Activated naive CD4-positive, alpha-beta T cell treated with anti-CD3 and anti-CD28 coated beads for 36 hours (primary cell): ENCODE results near the gene MAP2. TPM values are rescaled to one million over a fixed set of nuclear protein-coding genes. Genes with fewer than 3 reads are reported as not detected.

Source experiments
- CTCF ChIA-PET: fragments of 350-600 bp; sonication (Branson Sonifier 250); formaldehyde crosslinking; loops from one replicate; lab custom pipeline; 2021; ENCODE audit warnings: antibody characterized with exemption; lab: Charles Lee
- DNase-seq: peaks from one replicate; pipeline ENCODE4 v3.0.0-alpha.2; 2020
- H3K27ac Mint-ChIP-seq: one replicate; pipeline ENCODE4 v1.8.0; 2021; ENCODE audit warnings: mild to moderate bottlenecking, mixed read lengths
- H3K27me3 Mint-ChIP-seq: one replicate; pipeline ENCODE4 v1.8.0; 2021; ENCODE audit warnings: low read depth, mixed read lengths
- H3K36me3 Mint-ChIP-seq: one replicate; pipeline ENCODE4 v1.8.0; 2021; ENCODE audit warnings: low read depth, mixed read lengths
- H3K4me1 Mint-ChIP-seq: one replicate; pipeline ENCODE4 v1.8.0; 2021; ENCODE audit warnings: low read depth, mixed read lengths
- H3K4me3 Mint-ChIP-seq: one replicate; pipeline ENCODE4 v1.8.0; 2021; ENCODE audit warnings: mild to moderate bottlenecking, moderate library complexity, mixed read lengths
- H3K9me3 Mint-ChIP-seq: one replicate; pipeline ENCODE4 v1.8.0; 2021; ENCODE audit warnings: mixed read lengths
- intact Hi-C: fragments of 100-400 bp; cut with micrococcal nuclease; formaldehyde crosslinking; loops from one replicate; pipeline ENCODE4 v1.15.1; 2023
- total RNA-seq, 2 experiments: library from RNA; stranded (reverse); gene quantifications; one replicate each; pipeline ENCODE4 v1.2.3, GENCODE V29; 2021

MAP2 gene
- total RNA-seq, 2 experiments from 2014 or later = 0.20 to 0.67 TPM

DNA sequence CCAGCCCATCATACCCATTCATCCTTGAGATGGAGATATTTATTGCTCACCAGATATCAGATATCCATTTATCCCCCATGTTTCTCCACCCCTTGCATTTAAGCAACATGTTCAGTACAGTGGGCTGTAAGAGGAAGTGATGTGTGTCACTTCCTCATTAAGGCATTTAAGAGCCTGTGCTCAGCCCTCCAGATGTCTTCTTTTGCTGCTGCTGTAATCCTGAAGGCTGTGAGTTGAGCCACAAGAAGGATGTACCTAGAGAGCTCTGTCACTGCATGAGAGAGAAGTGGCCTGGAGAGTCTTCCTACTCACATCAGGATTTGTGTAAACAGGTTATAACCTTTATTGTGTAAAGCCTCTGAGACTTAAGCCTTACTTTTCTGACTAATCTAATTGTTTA lies 195.9 kb downstream of the MAP2 start:
- Mint-ChIP-seq H3K27me3 (no peaks in the 10 kb centered on the region), H3K27ac (no peak overlapping the region), H3K36me3 (no peaks in the 10 kb centered on the region), H3K9me3 (no peaks in the 10 kb centered on the region), H3K4me1 (no peaks in the 10 kb centered on the region), H3K4me3 (no peak overlapping the region)
- CTCF ChIA-PET = interaction anchor here (0.6 kb wide), 1 partner anchor 28 kb away, joined by 3 read pairs; no protein-coding TSS in a partner anchor
- DNase-seq = no peak
- intact Hi-C loops = no loop called here

DNA sequence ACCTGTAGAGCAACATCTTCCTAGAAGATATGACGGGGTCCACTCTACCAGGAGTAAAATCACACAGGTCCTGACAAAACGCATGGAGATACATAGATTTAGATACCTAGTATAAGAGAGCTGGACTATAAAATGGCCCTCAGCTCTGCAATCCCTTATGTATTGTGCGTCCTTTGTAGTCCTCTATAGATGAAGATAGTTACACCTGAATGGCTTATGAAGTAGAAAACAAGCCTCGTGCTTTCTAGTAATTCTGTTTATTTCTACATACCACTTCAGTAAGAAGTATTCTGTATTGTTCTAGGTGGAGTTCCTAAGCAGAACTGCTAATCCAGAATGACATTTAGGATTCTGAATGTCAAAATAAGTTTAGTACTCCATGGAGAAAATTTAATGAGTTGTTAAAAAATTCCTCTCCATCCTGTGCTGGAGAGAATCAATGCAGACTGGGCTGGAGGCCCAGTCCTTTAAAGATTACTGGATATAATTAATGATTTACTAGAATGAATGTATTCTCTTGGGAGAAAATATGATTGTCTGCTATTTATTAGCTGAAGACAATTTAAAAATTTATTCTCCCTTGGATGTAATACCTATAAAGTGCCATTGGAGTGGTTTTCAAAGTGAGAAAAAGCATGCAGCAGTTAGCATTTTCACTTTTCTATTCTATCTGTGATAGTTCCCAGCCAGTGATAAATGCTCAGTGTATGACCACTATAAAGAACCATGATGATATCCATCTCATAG lies 200.5 kb downstream of the MAP2 start:
- intact Hi-C loops = no loop called here
- no peaks in the 10 kb centered on the region for H3K4me1 Mint-ChIP-seq
- H3K27ac Mint-ChIP-seq = no peak overlapping the region
- no peaks in the 10 kb centered on the region for H3K36me3 Mint-ChIP-seq
- H3K27me3 Mint-ChIP-seq = no peaks in the 10 kb centered on the region
- CTCF ChIA-PET = no interaction called here
- no peaks in the 10 kb centered on the region for H3K9me3 Mint-ChIP-seq
- no peak overlapping the region for H3K4me3 Mint-ChIP-seq
- no peak for DNase-seq

DNA sequence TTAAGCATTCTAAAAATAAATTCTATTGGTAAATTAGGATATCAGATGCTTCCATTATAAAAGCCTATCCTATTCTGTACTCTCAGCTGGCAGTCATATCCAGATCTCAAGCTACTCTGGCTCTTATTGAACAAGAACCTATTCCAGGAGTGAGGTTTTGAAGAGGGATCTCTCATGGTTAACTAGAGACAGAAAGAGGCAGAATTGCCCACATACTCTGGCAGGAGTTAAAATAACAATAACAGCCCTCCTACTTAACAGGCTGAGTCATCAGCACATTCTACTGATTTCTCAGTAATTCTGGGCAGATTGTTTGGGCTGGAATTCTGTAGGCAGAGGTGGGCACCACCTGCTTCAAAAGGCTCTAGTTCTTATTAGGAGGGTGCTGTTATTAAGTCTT lies 205.8 kb downstream of the MAP2 start:
- CTCF ChIA-PET = no interaction called here
- Mint-ChIP-seq H3K4me1 (no peaks in the 10 kb centered on the region), H3K27ac (no peak overlapping the region), H3K27me3 (no peaks in the 10 kb centered on the region), H3K9me3 (no peaks in the 10 kb centered on the region), H3K36me3 (no peaks in the 10 kb centered on the region), H3K4me3 (no peak overlapping the region)
- DNase-seq = no peak
- intact Hi-C loops = no loop called here

GRCh38 chr2:209633911-209634310 lies 210.1 kb downstream of the MAP2 start:
- no peak for DNase-seq
- CTCF ChIA-PET = no interaction called here
- Mint-ChIP-seq H3K9me3 (peaks cover 1% of the 10 kb centered on the region), H3K27me3 (no peaks in the 10 kb centered on the region), H3K36me3 (no peaks in the 10 kb centered on the region), H3K4me1 (peaks cover 2% of the 10 kb centered on the region), H3K27ac (no peak overlapping the region), H3K4me3 (no peak overlapping the region)
- intact Hi-C loops = no loop called here

DNA sequence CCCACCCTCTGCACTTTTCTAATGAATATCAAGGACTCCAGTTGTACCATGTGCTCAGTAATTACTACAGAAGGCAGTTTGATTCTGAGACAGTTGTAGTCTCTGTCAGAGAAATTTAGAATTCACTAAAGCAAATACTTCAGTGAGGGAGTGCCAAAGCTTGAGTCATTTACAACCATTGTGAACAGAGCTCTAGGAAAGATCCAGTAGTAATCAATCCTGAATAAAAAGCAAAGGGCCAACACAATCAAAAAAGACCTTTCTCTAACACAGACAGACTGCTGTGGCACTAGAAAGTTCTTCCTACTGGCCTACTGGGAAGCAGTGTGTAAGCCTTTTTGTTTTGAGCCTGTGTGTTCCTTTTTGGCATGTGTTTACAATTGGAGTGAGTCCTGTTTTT lies 212.2 kb downstream of the MAP2 start:
- Mint-ChIP-seq H3K4me1 (peaks cover 2% of the 10 kb centered on the region), H3K36me3 (no peaks in the 10 kb centered on the region), H3K4me3 (no peak overlapping the region), H3K27me3 (no peaks in the 10 kb centered on the region), H3K27ac (no peak overlapping the region), H3K9me3 (peaks cover 1% of the 10 kb centered on the region)
- intact Hi-C loops = no loop called here
- no peak for DNase-seq
- CTCF ChIA-PET = no interaction called here

GRCh38 chr2:209637293-209637692 lies 213.4 kb downstream of the MAP2 start:
- CTCF ChIA-PET = no interaction called here
- H3K27ac Mint-ChIP-seq = no peak overlapping the region
- peaks cover 2% of the 10 kb centered on the region for H3K4me1 Mint-ChIP-seq

GRCh38 chr2:209638346-209638745 lies 214.5 kb downstream of the MAP2 start:
- H3K27ac Mint-ChIP-seq = no peak overlapping the region
- H3K4me1 Mint-ChIP-seq = peaks cover 2% of the 10 kb centered on the region
- peaks cover 1% of the 10 kb centered on the region for H3K9me3 Mint-ChIP-seq
- intact Hi-C loops = no loop called here
- peak; percentile 5 for DNase-seq
- no peak overlapping the region for H3K4me3 Mint-ChIP-seq
- H3K27me3 Mint-ChIP-seq = no peaks in the 10 kb centered on the region
- CTCF ChIA-PET = no interaction called here
- H3K36me3 Mint-ChIP-seq = no peaks in the 10 kb centered on the region

More at GRCh38 chr2:209637293-209637692, 213.4 kb downstream of the MAP2 start:
- H3K9me3 Mint-ChIP-seq = peaks cover 1% of the 10 kb centered on the region
- intact Hi-C loops = no loop called here
- H3K36me3 Mint-ChIP-seq = no peaks in the 10 kb centered on the region
- no peaks in the 10 kb centered on the region for H3K27me3 Mint-ChIP-seq
- no peak for DNase-seq
- H3K4me3 Mint-ChIP-seq = no peak overlapping the region

DNA sequence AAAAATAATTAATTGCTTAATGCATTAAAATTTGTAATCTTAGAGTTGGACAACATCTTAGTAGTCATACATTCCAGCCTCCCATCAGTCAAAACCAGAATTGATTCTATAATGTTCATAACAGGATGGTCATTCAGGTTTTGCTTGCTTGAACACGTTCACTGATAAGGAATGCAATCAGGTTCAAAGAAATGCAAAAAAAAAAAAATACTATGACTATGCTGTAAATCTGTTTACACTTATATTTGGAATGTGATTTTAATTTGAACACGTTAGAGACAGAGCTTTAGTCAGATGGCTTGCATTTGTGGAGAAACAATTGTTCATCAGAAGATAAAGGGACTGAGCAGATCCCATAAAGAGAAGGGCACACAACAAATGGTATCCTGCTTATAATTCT lies 216.5 kb downstream of the MAP2 start:
- intact Hi-C loops = no loop called here
- H3K27me3 Mint-ChIP-seq = no peaks in the 10 kb centered on the region
- DNase-seq = no peak
- no peak overlapping the region for H3K4me3 Mint-ChIP-seq
- H3K9me3 Mint-ChIP-seq = peaks cover 1% of the 10 kb centered on the region
- H3K27ac Mint-ChIP-seq = no peak overlapping the region
- peaks cover 2% of the 10 kb centered on the region for H3K4me1 Mint-ChIP-seq
- no peaks in the 10 kb centered on the region for H3K36me3 Mint-ChIP-seq
- CTCF ChIA-PET = no interaction called here

GRCh38 chr2:209642146-209642820 lies 218.4 kb downstream of the MAP2 start:
- no peaks in the 10 kb centered on the region for H3K9me3 Mint-ChIP-seq
- CTCF ChIA-PET = interaction anchor here (0.5 kb wide), 1 partner anchor 303 kb away, joined by 3 read pairs; no protein-coding TSS in a partner anchor
- peaks cover 2% of the 10 kb centered on the region for H3K4me1 Mint-ChIP-seq
- no peaks in the 10 kb centered on the region for H3K27me3 Mint-ChIP-seq
- intact Hi-C loops = no loop called here
- H3K4me3 Mint-ChIP-seq = no peak overlapping the region
- no peak overlapping the region for H3K27ac Mint-ChIP-seq
- no peaks in the 10 kb centered on the region for H3K36me3 Mint-ChIP-seq
- DNase-seq = no peak

DNA sequence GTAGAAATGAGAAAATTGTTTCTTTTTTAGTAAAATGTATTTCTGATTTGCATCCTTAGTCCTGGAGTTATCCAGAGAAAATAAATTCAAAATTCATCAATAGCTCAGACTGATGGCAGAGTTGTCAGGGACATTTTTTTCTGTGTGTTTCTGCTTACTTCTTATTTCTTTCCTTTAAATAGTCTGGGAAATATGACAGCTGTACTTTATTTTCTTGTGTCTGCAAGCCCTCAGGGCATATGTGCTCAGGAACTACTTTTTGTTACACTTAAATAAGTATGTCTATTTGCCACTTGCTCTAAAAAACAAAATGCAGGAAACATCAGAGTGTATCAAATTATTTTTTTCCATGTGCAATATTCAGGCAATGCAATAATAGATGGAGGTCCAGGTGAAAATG lies 221.0 kb downstream of the MAP2 start:
- Mint-ChIP-seq H3K4me1 (no peaks in the 10 kb centered on the region), H3K4me3 (no peak overlapping the region), H3K27me3 (no peaks in the 10 kb centered on the region), H3K9me3 (no peaks in the 10 kb centered on the region), H3K27ac (no peak overlapping the region), H3K36me3 (no peaks in the 10 kb centered on the region)
- intact Hi-C loops = no loop called here
- CTCF ChIA-PET = interaction anchor here (0.7 kb wide), 1 partner anchor 54 kb away, joined by 3 read pairs; no protein-coding TSS in a partner anchor
- DNase-seq = no peak

GRCh38 chr2:209648714-209649113 lies 224.9 kb downstream of the MAP2 start:
- no peak for DNase-seq
- Mint-ChIP-seq H3K4me1 (no peaks in the 10 kb centered on the region), H3K27me3 (no peaks in the 10 kb centered on the region), H3K36me3 (no peaks in the 10 kb centered on the region), H3K4me3 (no peak overlapping the region), H3K9me3 (no peaks in the 10 kb centered on the region), H3K27ac (no peak overlapping the region)
- CTCF ChIA-PET = no interaction called here
- intact Hi-C loops = no loop called here

DNA sequence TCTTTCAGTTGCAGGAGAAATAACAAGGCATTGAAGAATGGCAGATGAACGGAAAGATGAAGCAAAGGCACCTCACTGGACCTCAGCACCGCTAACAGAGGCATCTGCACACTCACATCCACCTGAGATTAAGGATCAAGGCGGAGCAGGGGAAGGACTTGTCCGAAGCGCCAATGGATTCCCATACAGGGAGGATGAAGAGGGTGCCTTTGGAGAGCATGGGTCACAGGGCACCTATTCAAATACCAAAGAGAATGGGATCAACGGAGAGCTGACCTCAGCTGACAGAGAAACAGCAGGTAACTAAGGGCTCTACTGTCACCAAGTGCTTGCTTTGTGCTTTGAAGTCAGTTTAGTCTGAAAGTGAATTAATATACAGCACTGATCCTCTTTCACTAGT lies 229.3 kb downstream of the MAP2 start:
- CTCF ChIA-PET = no interaction called here
- no peak overlapping the region for H3K4me3 Mint-ChIP-seq
- intact Hi-C loops = no loop called here
- H3K27me3 Mint-ChIP-seq = no peaks in the 10 kb centered on the region
- H3K4me1 Mint-ChIP-seq = no peaks in the 10 kb centered on the region
- no peaks in the 10 kb centered on the region for H3K9me3 Mint-ChIP-seq
- H3K36me3 Mint-ChIP-seq = no peaks in the 10 kb centered on the region
- no peak overlapping the region for H3K27ac Mint-ChIP-seq
- no peak for DNase-seq
